HG03571 (cell line): ENCODE results near the gene ERI2.
"Not testable (repeated sequence)": the region's sequence is repeated elsewhere in the genome, so short reads cannot be mapped to it uniquely, and the experiment has no call there.

Experiments used
- ATAC-seq: cut with Tn5 transposase; IDR thresholded peaks from one replicate; pipeline ENCODE4 v1.9.1; 2021; ENCODE audit not compliant: unreplicated experiment

Gene ERI2

DNA sequence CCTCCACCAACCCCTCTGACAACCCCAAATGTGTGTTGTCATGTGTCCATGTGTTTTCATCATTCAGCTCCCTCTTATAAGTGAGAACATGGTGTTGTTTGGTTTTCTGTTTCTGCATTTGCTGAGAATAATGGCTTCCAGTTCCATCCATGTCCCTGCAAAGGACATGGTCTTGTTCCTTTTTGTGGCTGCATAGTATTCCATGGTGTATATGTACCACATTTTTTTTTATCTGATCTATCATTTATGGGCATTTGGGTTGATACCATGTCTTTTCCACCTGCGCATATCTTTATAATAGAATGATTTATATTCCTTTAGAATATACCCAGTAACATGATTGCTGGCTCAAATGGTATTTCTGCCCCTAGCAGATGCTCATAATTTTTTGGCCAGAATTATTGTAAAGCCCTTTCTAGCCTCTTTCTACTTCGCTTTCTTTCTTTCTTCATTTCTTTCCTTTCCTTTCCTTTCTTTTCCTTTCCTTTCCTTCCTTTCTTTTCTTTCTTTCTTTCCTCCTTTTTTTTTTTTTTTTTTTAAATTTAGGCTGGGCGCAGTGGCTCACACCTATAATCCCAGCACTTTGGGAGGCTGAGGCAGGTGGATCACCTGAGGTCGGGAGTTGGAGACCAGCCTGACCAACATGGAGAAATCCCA lies 12.8 kb upstream of the ERI2 start:
- no peak for ATAC-seq

DNA sequence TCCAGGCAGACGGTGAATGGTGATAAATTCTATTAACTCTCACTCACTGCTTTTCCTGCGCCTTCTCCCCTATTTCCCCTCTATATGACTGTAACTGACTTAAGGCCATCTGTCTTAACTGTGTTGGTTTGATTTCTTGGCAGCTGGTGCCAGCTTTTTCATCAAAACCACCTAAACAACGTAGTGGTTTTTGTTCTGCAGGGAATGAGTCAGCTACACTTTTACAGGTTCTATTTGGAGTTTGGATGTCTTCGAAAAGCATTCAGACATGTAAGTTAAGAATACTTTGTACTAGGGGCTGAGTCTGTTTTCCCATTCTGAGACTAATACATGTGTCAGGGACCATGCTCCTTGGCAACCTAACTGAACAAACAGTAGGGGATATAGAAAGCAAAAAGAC lies 8.5 kb upstream of the ERI2 start:
- ATAC-seq: peak; percentile 55

DNA sequence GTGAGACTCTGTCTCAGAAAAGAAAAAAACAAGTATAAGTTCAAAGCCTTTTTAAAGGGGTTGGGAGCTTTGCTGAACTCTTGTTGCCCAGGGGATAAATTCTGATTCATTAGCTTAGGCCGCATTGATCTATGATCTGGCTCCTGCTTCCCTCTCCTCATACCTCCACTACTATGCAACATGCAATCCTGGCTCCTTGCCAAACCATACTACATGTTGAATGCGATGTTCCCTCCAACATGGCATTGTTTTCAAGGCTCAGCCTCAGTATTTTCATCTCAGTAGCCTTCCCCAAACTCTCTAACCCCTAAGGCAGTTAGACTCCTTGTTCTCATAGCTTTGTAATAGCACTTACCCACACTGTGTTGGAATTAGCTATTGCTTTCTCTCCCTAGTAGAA lies 6.2 kb upstream of the ERI2 start:
- no peak for ATAC-seq

DNA sequence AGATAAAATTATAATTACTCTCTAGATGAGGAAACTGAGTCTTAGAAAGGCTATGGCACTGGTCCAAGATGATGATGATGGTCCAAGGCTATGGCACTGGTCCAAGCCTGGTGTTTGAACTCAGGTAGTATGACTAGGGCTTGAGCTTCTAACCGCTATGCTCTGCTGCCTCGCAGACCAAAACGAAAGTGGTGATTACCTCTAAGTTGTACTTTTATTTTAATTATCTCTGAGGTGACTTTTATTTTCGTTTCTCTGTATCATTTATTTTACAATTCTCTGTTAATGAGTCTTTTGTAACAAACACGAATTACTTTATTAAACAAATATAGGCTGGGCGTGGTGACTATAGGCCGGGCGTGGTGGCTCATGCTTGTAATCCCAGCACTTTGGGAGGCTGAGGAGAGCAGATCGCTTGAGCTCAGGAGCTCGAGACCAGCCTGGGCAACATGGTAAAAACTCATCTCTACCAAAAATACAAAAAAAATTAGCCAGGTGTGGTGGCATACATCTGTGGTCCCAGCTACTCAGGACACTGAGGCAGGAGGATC lies 5.7 kb upstream of the ERI2 start:
- ATAC-seq: no peak

DNA sequence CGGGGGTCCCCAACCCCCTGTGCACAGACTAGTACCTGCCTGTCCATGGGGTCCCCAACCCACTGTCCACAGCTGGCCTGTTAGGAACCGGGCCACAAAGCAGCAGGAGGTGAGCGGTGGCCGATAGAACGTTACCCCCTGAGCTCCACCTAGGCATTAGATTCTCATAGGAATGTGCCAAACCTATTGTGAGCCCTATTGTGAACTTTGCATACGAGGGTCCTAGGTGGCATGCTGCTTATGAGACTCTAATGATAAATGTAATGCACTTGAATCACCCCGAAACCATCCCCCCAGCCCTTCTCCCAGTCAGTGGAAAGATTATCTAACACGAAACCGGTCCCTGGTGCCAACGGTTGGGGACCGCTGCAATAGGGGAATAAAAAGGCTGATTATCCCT lies 1.6 kb upstream of the ERI2 start:
- ATAC-seq: no peak

DNA sequence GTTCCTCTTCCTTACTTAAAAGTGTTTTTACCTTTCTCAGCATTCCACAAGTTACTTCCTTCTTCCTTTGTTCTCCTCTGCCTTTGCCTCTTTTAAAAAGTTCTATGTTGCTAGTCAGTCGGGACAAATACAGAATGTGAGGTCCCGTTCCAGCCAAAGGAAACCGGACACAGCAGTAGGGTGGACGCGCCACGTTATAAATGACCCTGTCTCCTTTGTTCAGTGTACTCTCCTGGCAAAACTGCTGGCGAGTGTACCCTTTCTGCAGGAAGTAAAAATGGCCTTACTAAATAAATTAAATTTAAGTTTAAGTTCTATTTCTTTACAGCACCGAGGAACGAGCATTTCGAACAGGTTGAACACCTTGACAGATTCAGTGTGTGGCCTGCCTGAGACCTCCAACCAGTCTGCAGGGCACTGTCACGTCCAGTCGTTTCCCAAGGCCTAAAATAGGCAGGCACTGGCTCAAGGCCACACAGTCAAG lies 546 bp downstream of the ERI2 start:
- ATAC-seq: not testable (repeated sequence)

DNA sequence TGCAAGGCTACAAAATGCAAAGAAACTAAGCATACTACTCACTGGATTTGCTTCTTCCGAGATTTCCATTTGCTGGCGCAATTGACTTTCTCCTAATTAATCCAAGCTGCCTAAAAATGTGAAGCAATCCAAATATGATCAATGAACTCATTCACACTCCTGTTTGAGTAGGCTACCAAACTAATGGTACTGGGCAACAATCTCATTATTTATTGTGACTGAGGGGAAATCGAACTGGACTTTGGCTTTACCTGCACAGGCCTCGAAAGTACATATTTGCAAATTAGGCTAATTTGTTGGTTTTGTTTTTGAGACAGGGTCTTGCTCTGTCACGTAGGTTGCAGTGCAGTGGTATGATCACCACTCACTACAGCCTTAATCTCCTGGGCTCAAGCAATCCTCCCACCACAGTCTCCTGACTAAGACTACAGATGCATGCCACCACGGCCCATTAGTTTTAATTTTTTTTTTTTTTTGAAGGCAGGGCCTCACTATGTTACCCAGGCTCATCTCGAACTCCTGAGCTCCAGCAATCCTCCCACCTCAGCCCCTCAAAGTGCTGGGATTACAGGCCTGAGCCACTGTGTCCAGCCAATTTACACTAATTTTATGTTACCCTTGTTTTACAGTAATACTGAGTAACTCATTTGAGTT lies 2.6 kb downstream of the ERI2 start:
- no peak for ATAC-seq

DNA sequence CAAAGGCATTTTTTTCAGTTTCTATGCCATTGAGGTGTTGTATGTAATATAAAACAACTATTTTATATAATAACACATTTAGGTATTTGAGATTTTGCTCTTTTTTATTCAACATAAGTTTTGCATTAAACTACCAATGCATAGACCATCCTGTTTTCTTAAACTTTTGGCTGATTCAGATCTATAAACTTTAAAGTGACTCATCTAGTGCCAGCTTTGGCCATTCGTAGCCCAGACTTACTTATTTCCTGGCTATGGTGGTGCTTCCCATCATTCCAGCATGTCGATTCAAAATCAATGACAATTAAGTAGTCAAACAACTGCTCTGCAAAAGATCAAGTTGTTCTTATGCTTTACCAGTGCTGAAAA lies 3.1 kb downstream of the ERI2 start:
- no peak for ATAC-seq

DNA sequence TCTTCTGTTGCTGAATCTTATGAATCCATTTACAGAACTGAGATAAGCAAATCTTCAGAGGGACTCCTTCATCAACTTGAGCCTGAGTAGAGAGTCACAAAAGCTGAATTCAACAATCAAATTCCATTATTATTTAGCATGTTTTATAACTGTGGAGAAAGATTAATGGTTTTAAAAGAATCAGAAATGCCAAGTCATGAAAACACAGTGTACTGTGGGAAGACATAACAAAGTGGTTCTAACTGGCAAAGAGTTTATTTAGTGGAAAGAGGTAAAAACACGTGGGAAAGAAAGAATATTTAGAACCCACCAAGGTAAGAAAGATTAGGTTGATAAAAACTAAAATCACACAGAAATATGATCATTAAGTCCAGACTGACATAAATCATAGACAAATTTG lies 5.0 kb downstream of the ERI2 start:
- no peak for ATAC-seq

DNA sequence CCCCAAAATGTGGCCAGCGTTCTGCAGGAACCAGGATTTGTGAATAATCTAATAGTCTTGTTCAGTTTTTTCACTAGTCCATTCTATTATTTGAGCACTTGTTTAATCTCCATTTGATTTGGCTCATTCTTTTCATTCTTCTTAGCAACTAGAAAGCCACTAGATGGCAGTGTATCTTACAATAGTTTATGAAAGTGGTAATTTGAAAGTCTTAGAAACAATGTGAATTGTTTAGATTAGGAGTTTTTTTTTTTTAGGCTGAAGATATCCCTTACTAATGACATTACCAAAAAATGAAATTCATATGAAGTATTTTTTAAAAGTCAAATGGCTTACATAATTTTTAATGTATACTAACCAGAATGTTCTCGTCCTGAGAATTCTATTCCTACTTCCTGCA lies 6.7 kb downstream of the ERI2 start:
- no peak for ATAC-seq

DNA sequence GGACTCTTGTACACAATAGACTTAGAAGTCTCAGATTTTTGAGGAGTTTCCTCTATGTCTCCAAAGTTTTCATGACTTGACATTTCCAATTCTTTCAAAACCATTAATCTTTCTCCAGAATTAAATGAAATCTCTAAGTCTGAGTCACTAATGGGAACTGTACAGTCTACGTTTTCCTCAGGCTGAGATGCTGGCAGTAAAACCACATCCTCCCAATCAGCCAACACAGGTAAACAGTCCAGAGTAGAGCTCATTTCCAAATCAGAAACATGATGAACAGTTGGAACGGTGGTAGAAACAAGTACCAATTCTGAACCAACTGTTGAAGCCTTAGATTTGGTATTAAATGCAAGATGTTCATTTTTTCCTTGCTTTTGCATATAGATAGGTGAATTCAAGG lies 7.9 kb downstream of the ERI2 start:
- ATAC-seq: no peak

DNA sequence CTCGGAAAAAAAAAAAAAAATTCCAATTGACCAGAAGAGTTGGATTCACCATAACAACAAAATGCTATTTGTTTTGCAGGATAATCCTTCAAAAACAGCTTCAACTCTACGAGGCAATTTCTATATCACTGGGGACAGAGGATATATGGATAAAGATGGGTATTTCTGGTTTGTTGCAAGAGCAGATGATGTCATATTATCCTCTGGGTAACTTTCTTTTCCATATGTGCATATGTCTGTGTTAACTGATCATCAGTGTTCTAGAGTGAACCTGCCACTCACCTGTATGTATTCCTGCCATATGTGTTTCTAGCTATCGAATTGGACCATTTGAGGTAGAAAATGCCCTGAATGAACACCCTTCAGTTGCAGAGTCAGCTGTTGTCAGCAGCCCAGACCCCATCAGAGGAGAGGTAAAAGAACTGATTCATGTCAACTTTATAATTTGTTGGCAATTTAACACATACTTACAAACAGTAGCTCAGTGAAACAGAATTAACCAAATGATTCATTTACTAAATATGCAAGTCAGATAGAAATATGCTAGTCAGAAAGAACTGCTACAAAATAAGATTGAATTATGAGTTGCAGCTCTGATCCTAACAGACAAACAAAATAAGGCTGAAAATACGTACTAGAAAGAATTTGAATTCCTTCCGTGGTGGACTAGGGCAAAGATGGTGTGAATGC lies 14.2 kb downstream of the ERI2 start:
- ATAC-seq: no peak

DNA sequence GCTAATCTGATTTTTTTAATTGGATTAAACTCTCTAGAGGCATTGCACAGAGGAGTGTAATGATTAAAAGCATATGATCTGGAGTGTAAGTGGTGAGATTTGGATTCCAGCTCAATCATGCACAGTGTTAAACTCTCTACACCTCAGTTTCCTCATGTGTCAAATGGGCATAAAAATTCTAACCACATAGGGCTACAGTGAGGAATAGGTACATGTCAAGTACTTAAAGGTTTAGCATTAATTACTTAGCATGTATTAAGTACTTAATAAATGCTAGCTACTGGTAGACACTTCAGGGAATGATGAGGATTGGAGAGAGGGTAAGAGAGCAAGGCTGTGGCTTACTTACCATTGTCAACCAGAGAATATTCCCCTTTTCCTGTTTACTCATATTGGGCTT lies 17.1 kb downstream of the ERI2 start:
- ATAC-seq: no peak

DNA sequence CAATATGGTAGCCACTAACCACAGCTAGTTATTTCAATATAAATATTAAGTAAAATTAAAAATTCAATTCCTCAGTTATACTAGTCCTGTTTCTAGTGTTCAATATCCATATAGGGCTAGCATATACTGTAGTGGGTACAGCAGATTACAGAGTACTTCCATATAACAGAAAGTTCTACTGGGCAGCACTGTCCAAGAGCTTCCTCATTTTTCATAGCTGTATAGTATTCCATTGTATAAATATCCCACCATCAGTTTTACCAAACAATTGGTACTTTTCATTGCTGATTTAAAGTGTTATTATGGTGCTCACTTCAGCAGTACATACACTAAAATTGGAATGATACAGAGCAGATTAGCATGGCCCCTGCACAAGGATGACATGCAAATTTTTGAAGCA lies 22.1 kb downstream of the ERI2 start:
- ATAC-seq: no peak

DNA sequence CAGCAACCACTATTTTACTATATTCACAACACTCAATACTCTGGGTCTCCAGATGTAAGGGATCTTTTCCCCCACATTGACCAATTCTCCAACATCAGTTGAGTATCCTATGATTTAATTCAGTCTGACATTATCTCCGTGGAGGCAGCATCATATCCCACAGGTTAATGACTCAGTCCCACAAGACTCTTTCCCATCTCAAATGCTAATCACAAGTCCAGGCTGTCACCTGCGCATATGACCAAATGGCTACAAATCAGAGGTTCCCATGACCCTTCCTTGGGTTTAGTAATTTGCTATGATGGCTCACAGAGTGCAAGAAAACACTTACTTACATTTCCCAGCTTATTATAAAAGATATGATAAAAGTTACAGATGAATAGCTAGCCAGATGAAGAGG lies 23.8 kb downstream of the ERI2 start:
- no peak for ATAC-seq

DNA sequence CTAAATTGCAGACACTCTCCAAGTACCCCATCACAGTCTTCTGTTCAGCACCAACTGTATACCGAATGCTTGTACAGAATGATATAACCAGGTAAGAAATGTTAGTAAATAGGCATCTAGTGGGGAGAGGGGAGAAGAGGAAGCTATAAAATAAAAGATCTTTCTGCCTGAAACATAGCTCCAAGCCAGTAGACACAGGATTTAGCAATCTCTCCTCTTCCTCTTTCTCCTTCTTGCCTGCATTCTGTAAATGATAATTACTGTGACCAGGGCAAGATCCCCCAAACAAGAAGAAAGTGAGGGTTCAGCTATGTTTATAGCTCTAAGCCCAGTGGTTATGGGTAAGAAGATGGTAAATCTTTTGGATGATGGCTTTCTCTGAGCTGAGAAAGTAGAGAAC lies 24.6 kb downstream of the ERI2 start:
- no peak for ATAC-seq

DNA sequence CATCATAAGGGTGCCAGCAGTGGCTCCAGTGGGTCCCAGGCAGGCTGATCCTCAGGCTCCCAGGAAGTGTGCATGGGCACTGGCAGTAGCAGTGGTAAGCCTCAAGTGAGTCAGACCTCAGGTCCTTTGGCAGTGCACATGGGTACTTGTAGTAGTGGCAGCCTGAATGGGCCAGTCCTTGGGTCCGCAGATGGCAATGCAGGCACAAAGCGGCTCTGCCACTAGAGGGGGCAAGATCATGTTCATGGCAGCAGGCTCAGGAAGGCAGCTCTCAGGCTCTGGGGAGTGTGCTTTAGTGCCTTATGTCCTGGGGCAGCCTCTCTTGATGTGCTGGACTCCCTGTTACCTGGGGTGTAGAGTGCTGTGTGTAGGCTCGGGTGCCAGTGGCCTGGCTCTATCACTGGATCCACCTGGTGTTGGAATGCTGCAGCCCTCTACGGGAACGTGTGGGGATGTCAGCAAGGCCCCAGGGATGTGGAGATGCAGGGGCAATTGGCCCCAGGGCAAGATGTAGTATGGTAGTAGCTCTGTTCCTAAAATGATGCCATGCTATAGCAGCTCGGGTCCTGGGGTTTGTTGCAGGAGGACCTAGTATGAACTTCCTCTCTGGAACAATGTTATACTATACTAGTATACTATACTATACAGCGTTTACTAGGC lies 31.4 kb downstream of the ERI2 start:
- ATAC-seq: no peak

DNA sequence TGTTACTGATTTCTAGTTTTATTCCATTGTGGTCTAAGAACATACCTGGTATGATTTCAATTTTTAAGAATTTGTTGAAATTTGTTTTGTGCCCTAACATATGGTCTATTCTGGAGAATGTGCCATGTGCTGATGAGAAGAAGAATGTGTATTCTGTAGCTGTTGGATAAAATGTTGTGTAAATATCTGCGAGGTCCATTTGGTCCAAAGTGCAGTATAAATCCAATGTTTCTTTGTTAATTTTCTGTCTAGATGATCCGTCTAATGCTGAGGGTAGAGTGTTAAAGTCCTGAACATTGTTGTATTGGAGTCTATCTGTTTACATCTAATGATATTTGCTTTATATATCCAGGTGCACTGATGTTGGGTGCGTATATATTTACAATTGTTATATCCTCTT lies 32.6 kb downstream of the ERI2 start:
- ATAC-seq: no peak

DNA sequence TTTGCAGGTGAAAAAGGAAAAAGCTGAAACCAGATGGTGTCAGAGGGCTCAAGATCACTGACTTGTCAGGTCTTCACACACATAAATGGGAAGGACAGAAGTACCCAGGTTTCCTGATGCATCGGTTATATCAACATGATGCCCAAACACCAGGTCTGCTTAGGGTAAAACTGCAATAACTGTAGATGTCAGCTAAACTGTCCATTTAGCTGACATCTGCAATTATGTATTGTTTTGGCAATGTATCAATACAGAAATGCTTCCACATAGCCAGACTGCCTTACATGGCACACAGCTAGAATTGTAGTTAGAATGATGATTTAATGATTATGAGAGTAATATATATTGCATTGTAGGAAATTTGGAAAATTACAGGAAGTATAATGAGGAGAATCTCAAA lies 37.5 kb downstream of the ERI2 start:
- ATAC-seq: no peak

DNA sequence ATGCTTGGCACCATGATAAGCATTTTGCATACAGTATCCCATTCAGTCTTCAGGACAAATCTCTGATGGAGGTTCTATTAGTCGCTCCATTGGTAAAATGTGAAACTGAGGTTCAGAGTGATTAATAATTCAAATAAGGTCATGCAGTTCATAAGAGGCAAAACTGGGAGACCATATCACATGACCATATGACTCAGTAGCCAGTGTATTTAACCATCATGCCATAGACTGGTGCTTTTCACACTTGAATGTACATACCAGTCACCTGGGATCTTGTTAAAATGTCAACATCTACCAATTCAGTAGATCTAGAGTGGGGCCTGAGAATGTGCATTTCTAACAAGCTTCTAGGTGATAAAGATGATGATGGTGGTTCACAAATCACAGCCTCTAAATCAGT lies 38.2 kb downstream of the ERI2 start:
- no peak for ATAC-seq

DNA sequence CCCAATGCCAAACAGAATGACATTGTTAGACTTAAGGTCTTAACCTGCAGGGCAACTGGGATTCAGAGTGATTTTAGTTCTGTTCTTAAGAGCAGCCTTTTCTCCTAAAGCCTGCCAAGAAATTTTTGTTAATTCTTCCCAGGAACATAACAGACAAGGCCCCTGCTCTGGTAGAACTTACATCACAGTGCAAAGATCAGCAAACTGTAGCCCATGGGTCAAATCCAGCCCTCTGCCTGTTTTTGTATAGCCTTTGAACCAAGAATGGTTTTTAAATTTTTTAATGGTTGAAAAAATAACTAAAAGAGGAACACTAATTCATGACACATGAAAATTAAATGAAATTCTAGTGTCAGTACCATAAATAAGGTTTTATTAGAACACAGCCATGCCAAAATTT lies 38.7 kb downstream of the ERI2 start:
- ATAC-seq: no peak

DNA sequence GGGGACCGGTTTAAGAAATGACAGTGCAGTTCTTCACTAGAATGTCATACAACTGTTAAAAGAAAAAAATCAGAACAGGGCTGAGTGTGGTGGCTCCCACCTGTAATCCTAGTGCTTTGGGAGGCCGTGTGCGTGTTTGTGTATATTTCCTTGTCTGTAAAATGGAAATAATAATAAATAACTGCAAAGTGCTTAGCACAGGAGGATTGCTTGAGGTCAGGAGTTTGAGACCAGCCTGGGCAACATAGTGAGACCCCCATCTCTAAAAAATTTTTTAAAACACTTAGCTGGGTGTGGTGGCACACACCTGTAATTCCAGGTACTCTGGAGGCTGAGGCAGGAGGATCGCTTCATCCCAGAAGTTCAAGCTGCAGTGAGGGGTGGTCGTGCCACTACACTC lies 40.0 kb downstream of the ERI2 start:
- no peak for ATAC-seq
